Effector memory CD4-positive, alpha-beta T cell (primary cell): ENCODE measurements around the gene PAK5.

Experiments
- DNase-seq, 3 donors: peaks; one replicate each; pipeline ENCODE4 v3.0.0-alpha.2; 2020
- H3K27ac ChIP-seq: 2 replicates; pipeline ENCODE4 v1.7.0; 2013; ENCODE audit warnings: mild to moderate bottlenecking, low read length, moderate library complexity; ENCODE audit not compliant: insufficient read depth, poor library complexity, severe bottlenecking
- H3K27me3 ChIP-seq: replicated peaks from 2 replicates; pipeline ENCODE4 v1.7.0; 2013; ENCODE audit warnings: mild to moderate bottlenecking, low read length; ENCODE audit not compliant: insufficient read depth, control insufficient read depth, poor library complexity, severe bottlenecking
- H3K36me3 ChIP-seq: 2 replicates; pipeline ENCODE4 v1.7.0; 2013; ENCODE audit warnings: mild to moderate bottlenecking, low read length, moderate library complexity; ENCODE audit not compliant: control insufficient read depth, insufficient read depth
- H3K4me1 ChIP-seq: 2 replicates; pipeline ENCODE4 v1.7.0; 2013; ENCODE audit warnings: low read length, mild to moderate bottlenecking; ENCODE audit not compliant: control insufficient read depth, insufficient read depth, poor library complexity, severe bottlenecking
- H3K4me3 ChIP-seq: 2 replicates; pipeline ENCODE4 v1.7.0; 2013; ENCODE audit warnings: low read length, low read depth, mild to moderate bottlenecking; ENCODE audit not compliant: insufficient read depth, poor library complexity, severe bottlenecking
- H3K9me3 ChIP-seq: 2 replicates; pipeline ENCODE4 v1.7.0; 2013; ENCODE audit warnings: mild to moderate bottlenecking, low read length, moderate library complexity; ENCODE audit not compliant: control insufficient read depth

The PAK5 gene

GRCh38 chr20:9594284-9594875 is 244.5 kb downstream of the PAK5 start:
- H3K4me3 ChIP-seq, result no peak overlapping the region
- H3K36me3 ChIP-seq, result no peaks in the 10 kb centered on the region
- no peak overlapping the region for H3K27ac ChIP-seq
- H3K4me1 ChIP-seq, result no peaks in the 10 kb centered on the region
- no peak for DNase-seq
- H3K27me3 ChIP-seq, result no peaks in the 10 kb centered on the region
- no peaks in the 10 kb centered on the region for H3K9me3 ChIP-seq

DNA sequence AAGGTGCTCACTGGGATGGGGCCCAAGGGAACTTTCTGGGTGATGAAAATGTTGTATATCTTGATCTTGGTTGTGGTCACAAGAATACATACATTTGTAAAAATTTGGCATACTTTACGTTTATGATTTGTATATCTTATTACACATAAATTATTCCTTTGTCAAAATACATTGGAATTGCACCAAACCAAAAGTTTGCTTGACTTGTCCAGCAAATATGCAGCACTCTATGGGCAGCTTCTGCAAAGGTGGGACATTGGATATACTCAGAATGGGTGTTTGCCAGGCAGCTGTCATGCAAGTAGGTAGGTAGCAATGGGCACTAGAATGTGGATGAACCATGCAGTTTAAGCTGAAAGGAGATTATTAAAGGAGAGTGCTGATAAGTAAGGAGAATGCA is 246.5 kb downstream of the PAK5 start:
- Histone ChIP-seq H3K27ac (no peak overlapping the region), H3K4me3 (no peak overlapping the region), H3K36me3 (no peaks in the 10 kb centered on the region), H3K9me3 (no peaks in the 10 kb centered on the region), H3K27me3 (no peaks in the 10 kb centered on the region), H3K4me1 (no peaks in the 10 kb centered on the region)
- DNase-seq, result no peak

- no peak for DNase-seq
- no peaks in the 10 kb centered on the region for H3K27me3 ChIP-seq
- no peaks in the 10 kb centered on the region for H3K9me3 ChIP-seq
- H3K4me3 ChIP-seq, result no peak overlapping the region
- H3K27ac ChIP-seq, result no peak overlapping the region
- H3K36me3 ChIP-seq, result no peaks in the 10 kb centered on the region
- H3K4me1 ChIP-seq, result no peaks in the 10 kb centered on the region
Measured at GRCh38 chr20:9591080-9591479, 247.8 kb downstream of the PAK5 start.

GRCh38 chr20:9590189-9590588 is 248.7 kb downstream of the PAK5 start:
- H3K36me3 ChIP-seq, result no peaks in the 10 kb centered on the region
- DNase-seq, result no peak
- H3K4me1 ChIP-seq, result no peaks in the 10 kb centered on the region
- no peaks in the 10 kb centered on the region for H3K9me3 ChIP-seq
- no peaks in the 10 kb centered on the region for H3K27me3 ChIP-seq
- no peak overlapping the region for H3K4me3 ChIP-seq
- no peak overlapping the region for H3K27ac ChIP-seq

GRCh38 chr20:9588706-9589105 is 250.2 kb downstream of the PAK5 start:
- Histone ChIP-seq H3K36me3 (no peaks in the 10 kb centered on the region), H3K4me1 (no peaks in the 10 kb centered on the region), H3K27ac (no peak overlapping the region), H3K9me3 (no peaks in the 10 kb centered on the region), H3K27me3 (no peaks in the 10 kb centered on the region), H3K4me3 (no peak overlapping the region)
- no peak for DNase-seq

DNA sequence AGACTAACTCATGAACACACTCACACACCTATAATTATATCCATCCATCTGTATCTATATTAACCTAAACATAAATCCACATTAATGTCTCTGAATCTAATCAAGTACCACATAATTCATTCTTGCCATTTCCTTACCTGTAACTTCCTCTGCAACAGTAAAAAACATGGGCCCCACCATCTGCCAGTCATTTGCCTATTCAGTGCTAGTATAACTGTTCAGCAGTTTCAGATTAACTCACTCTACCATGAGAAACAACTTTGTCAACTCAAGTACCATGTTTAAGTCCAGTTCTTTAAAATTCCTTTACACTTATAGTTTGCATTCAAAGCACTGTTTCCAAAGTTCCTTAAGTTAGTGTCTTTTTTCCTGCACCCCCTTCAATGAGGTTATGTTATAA is 255.7 kb downstream of the PAK5 start:
- Histone ChIP-seq H3K27ac (no peak overlapping the region), H3K9me3 (no peaks in the 10 kb centered on the region), H3K4me1 (no peaks in the 10 kb centered on the region), H3K36me3 (no peaks in the 10 kb centered on the region), H3K4me3 (no peak overlapping the region), H3K27me3 (no peaks in the 10 kb centered on the region)
- no peak for DNase-seq

DNA sequence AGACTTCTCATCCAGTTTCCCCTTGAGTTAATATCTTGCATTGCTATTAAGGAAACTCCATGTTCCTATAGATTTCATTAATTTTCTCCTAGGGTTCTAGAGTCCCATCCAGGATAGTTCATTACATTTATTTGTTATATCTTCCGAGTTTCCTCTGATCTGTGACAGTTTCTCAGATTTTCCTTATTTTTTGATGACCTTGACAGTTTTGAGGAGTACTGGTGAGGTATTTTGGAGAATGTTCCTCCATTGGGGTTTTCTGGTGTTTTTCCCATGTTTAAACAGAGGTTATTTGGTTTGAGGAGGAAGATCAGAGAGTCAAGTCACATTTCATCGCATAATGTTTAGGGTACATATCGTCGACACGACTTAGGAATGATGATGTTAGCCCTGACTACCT is 256.7 kb downstream of the PAK5 start:
- Histone ChIP-seq H3K4me1 (no peaks in the 10 kb centered on the region), H3K27me3 (no peaks in the 10 kb centered on the region), H3K27ac (no peak overlapping the region), H3K9me3 (no peaks in the 10 kb centered on the region), H3K4me3 (no peak overlapping the region), H3K36me3 (no peaks in the 10 kb centered on the region)
- no peak for DNase-seq

DNA sequence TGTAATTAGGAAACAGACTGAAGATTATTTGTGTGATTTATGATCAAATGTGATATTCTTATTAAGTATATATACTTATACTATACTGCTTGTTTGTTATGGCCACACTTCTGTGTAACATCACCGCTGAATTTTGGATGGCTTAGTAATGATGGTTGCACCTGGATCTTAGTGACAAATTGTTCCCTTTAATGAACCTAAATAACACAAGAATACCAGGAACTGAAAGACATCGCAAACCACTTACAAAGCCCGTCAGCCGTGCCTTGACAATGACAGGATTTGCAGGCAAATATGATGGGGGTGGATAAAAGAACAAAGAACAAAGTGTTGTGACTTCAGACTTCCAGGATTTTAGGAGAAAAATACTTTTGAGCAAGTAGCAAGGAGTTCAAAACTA is 257.4 kb downstream of the PAK5 start:
- no peaks in the 10 kb centered on the region for H3K9me3 ChIP-seq
- H3K36me3 ChIP-seq, result no peaks in the 10 kb centered on the region
- H3K4me3 ChIP-seq, result no peak overlapping the region
- H3K4me1 ChIP-seq, result no peaks in the 10 kb centered on the region
- no peak for DNase-seq
- no peak overlapping the region for H3K27ac ChIP-seq
- no peaks in the 10 kb centered on the region for H3K27me3 ChIP-seq

- Histone ChIP-seq H3K36me3 (no peaks in the 10 kb centered on the region), H3K27me3 (no peaks in the 10 kb centered on the region), H3K9me3 (no peaks in the 10 kb centered on the region), H3K4me1 (no peaks in the 10 kb centered on the region), H3K27ac (no peak overlapping the region), H3K4me3 (no peak overlapping the region)
- no peak for DNase-seq
Measured at GRCh38 chr20:9578594-9578993, 260.3 kb downstream of the PAK5 start.

- H3K4me1 ChIP-seq, result no peaks in the 10 kb centered on the region
- H3K36me3 ChIP-seq, result no peaks in the 10 kb centered on the region
- no peaks in the 10 kb centered on the region for H3K27me3 ChIP-seq
- no peak overlapping the region for H3K27ac ChIP-seq
- DNase-seq, result no peak
- H3K9me3 ChIP-seq, result no peaks in the 10 kb centered on the region
- H3K4me3 ChIP-seq, result no peak overlapping the region
Measured at GRCh38 chr20:9577397-9577796, 261.5 kb downstream of the PAK5 start.

- H3K27me3 ChIP-seq, result no peaks in the 10 kb centered on the region
- H3K36me3 ChIP-seq, result no peaks in the 10 kb centered on the region
- no peak overlapping the region for H3K4me3 ChIP-seq
- DNase-seq, result no peak
- H3K27ac ChIP-seq, result no peak overlapping the region
- no peaks in the 10 kb centered on the region for H3K4me1 ChIP-seq
- no peaks in the 10 kb centered on the region for H3K9me3 ChIP-seq
Measured at GRCh38 chr20:9576695-9577094, 262.2 kb downstream of the PAK5 start.
